H9 (cell line): ENCODE data around the gene NEB. TPM values are rescaled to one million over a fixed set of nuclear protein-coding genes. Genes with fewer than 3 reads are reported as not detected.

Source experiments
- DNase-seq: peaks from one replicate; pipeline ENCODE4 v3.0.0-alpha.2; 2017
- H2AFZ ChIP-seq: one replicate; pipeline ENCODE4 v1.6.1; 2013; ENCODE audit warnings: mild to moderate bottlenecking, low read length, control low read depth, moderate library complexity
- H2AK5ac ChIP-seq: 2 replicates; pipeline ENCODE4 v1.6.1; 2013; ENCODE audit warnings: low read length, control low read depth, mixed read lengths; ENCODE audit not compliant: insufficient read length
- H2BK120ac ChIP-seq: one replicate; pipeline ENCODE4 v1.6.1; 2013; ENCODE audit warnings: low read depth, mild to moderate bottlenecking, low read length, control low read depth, inconsistent platforms; ENCODE audit not compliant: poor library complexity, severe bottlenecking
- H2BK12ac ChIP-seq: 2 replicates; pipeline ENCODE4 v1.6.1; 2013; ENCODE audit warnings: low read length, control low read depth, mixed read lengths, low read depth; ENCODE audit not compliant: insufficient read length
- H2BK15ac ChIP-seq: 2 replicates; pipeline ENCODE4 v1.6.1; 2013; ENCODE audit warnings: low read depth, low read length, control low read depth
- H2BK20ac ChIP-seq: one replicate; pipeline ENCODE4 v1.6.1; 2013; ENCODE audit warnings: low read depth, mild to moderate bottlenecking, low read length, control low read depth, inconsistent platforms; ENCODE audit not compliant: poor library complexity, severe bottlenecking
- H2BK5ac ChIP-seq: 2 replicates; pipeline ENCODE4 v1.6.1; 2013; ENCODE audit warnings: low read length, control low read depth, mixed read lengths; ENCODE audit not compliant: insufficient read length
- H3K14ac ChIP-seq: 2 replicates; pipeline ENCODE4 v1.6.1; 2013; ENCODE audit warnings: low read length, control low read depth; ENCODE audit not compliant: insufficient read depth
- H3K18ac ChIP-seq: 2 replicates; pipeline ENCODE4 v1.6.1; 2013; ENCODE audit warnings: low read depth, mild to moderate bottlenecking, mixed read lengths, low read length, control low read depth; ENCODE audit not compliant: insufficient read length
- H3K23ac ChIP-seq: 2 replicates; pipeline ENCODE4 v1.6.1; 2013; ENCODE audit warnings: low read length, control low read depth, mixed read lengths, low read depth; ENCODE audit not compliant: insufficient read length
- H3K23me2 ChIP-seq: 2 replicates; pipeline ENCODE4 v1.6.1; 2013; ENCODE audit warnings: low read depth, mild to moderate bottlenecking, mixed read lengths, low read length, control low read depth; ENCODE audit not compliant: insufficient read length, poor library complexity, severe bottlenecking
- H3K27ac ChIP-seq: 2 replicates; pipeline ENCODE4 v1.5.1; 2013; ENCODE audit warnings: low read length, control low read depth, mixed read lengths, low read depth; ENCODE audit not compliant: insufficient read length
- H3K27me3 ChIP-seq: 2 replicates; pipeline ENCODE4 v1.6.1; 2013; ENCODE audit warnings: low read length, control low read depth, inconsistent platforms; ENCODE audit not compliant: insufficient read depth
- H3K4ac ChIP-seq: 2 replicates; pipeline ENCODE4 v1.6.1; 2013; ENCODE audit warnings: low read depth, mild to moderate bottlenecking, control low read depth, inconsistent platforms, low read length, moderate library complexity
- H3K4me1 ChIP-seq: 2 replicates; pipeline ENCODE4 v1.6.1; 2013; ENCODE audit warnings: low read length, control low read depth, inconsistent platforms; ENCODE audit not compliant: insufficient read depth
- H3K4me2 ChIP-seq: 2 replicates; pipeline ENCODE4 v1.6.1; 2013; ENCODE audit warnings: low read length, control low read depth, mixed read lengths; ENCODE audit not compliant: insufficient read length, insufficient read depth
- H3K56ac ChIP-seq: 2 replicates; pipeline ENCODE4 v1.6.1; 2013; ENCODE audit warnings: low read depth, mild to moderate bottlenecking, mixed read lengths, low read length, control low read depth; ENCODE audit not compliant: insufficient read length
- H3K79me1 ChIP-seq: 2 replicates; pipeline ENCODE4 v1.6.1; 2013; ENCODE audit warnings: low read depth, mild to moderate bottlenecking, moderate library complexity, low read length, control low read depth, inconsistent platforms; ENCODE audit not compliant: insufficient read depth, poor library complexity, severe bottlenecking
- H3K79me2 ChIP-seq: 2 replicates; pipeline ENCODE4 v1.6.1; 2013; ENCODE audit warnings: low read length, control low read depth, inconsistent platforms; ENCODE audit not compliant: insufficient read depth
- H3K9ac ChIP-seq: 2 replicates; pipeline ENCODE4 v1.6.1; 2013; ENCODE audit warnings: low read length, control low read depth, mixed read lengths; ENCODE audit not compliant: insufficient read length; ENCODE audit errors: extremely low read depth
- H3K9me3 ChIP-seq: one replicate; pipeline ENCODE4 v1.6.1; 2013; ENCODE audit warnings: low read depth, low read length, inconsistent platforms; ENCODE audit not compliant: control insufficient read depth
- H3T11ph ChIP-seq: one replicate; pipeline ENCODE4 v1.6.1; 2013; ENCODE audit warnings: mild to moderate bottlenecking, low read length, control low read depth, inconsistent platforms
- H4K20me1 ChIP-seq: one replicate; pipeline ENCODE4 v1.6.1; 2013; ENCODE audit not compliant: control insufficient read depth, insufficient read length, insufficient read depth
- H4K5ac ChIP-seq: 2 replicates; pipeline ENCODE4 v1.6.1; 2013; ENCODE audit warnings: low read depth, mild to moderate bottlenecking, mixed read lengths, low read length, control low read depth; ENCODE audit not compliant: insufficient read length
- H4K8ac ChIP-seq: replicated peaks from 2 replicates; pipeline ENCODE4 v1.6.1; 2013; ENCODE audit warnings: low read length, control low read depth, mixed read lengths, low read depth; ENCODE audit not compliant: insufficient read length
- H4K91ac ChIP-seq: 2 replicates; pipeline ENCODE4 v1.6.1; 2013; ENCODE audit warnings: low read depth, mild to moderate bottlenecking, moderate library complexity, mixed read lengths, low read length, control low read depth; ENCODE audit not compliant: insufficient read length
- H3K27ac Mint-ChIP-seq, 3 experiments: 2 replicates in 2 of 3; 3 replicates in 1 of 3; pipeline ENCODE4 v1.8.0; 2020 to 2021; ENCODE audit warnings: mixed read lengths in 3 of 3, mild to moderate bottlenecking in 1 of 3, moderate library complexity in 1 of 3
- H3K27me3 Mint-ChIP-seq: 2 replicates; pipeline ENCODE4 v1.8.0; 2021; ENCODE audit warnings: low read depth, mild to moderate bottlenecking, moderate library complexity, mixed read lengths
- H3K36me3 Mint-ChIP-seq, 3 experiments: 2 replicates in 2 of 3; 3 replicates in 1 of 3; pipeline ENCODE4 v1.8.0; 2020 to 2021; ENCODE audit warnings: low read depth in 3 of 3, mixed read lengths in 3 of 3; ENCODE audit not compliant: insufficient read depth in 1 of 3
- H3K4me1 Mint-ChIP-seq, 2 experiments: 2 replicates each; pipeline ENCODE4 v1.8.0; 2020; ENCODE audit warnings: mixed read lengths in 2 of 2
- H3K4me3 Mint-ChIP-seq, 2 experiments: 2 replicates in 1 of 2; 3 replicates in 1 of 2; pipeline ENCODE4 v1.8.0; 2020 to 2021; ENCODE audit warnings: mild to moderate bottlenecking in 2 of 2, mixed read lengths in 2 of 2, moderate library complexity in 1 of 2
- H3K9me3 Mint-ChIP-seq, 2 experiments: 2 replicates in 1 of 2; 3 replicates in 1 of 2; pipeline ENCODE4 v1.8.0; 2020; ENCODE audit warnings: mild to moderate bottlenecking in 2 of 2, mixed read lengths in 2 of 2, moderate library complexity in 1 of 2
- CTCF ChIP-seq: fragments of 200-600 bp; sonication (generic); conservative IDR thresholded peaks from 3 replicates; pipeline ENCODE4 v1.8.0; 2021; ENCODE audit warnings: antibody characterized with exemption, mild to moderate bottlenecking
- WGBS: extraction: QIAGEN DNeasy Blood & Tissue Kit; methylation state at CpG from one replicate; pipeline ENCODE4 v1.1.7; 2013; ENCODE audit warnings: missing lambda C conversion rate, low lambda C conversion rate, mixed read lengths; ENCODE audit not compliant: insufficient read length; ENCODE audit errors: extremely low coverage; 5-methylcytosine and 5-hydroxymethylcytosine counted together
- total RNA-seq: library from RNA; stranded (reverse); gene quantifications from 2 replicates; pipeline ENCODE4 v1.2.1, GENCODE V29; 2021

The NEB gene
- total RNA-seq, 1 experiment from 2014 or later, result 0.98 TPM

DNA sequence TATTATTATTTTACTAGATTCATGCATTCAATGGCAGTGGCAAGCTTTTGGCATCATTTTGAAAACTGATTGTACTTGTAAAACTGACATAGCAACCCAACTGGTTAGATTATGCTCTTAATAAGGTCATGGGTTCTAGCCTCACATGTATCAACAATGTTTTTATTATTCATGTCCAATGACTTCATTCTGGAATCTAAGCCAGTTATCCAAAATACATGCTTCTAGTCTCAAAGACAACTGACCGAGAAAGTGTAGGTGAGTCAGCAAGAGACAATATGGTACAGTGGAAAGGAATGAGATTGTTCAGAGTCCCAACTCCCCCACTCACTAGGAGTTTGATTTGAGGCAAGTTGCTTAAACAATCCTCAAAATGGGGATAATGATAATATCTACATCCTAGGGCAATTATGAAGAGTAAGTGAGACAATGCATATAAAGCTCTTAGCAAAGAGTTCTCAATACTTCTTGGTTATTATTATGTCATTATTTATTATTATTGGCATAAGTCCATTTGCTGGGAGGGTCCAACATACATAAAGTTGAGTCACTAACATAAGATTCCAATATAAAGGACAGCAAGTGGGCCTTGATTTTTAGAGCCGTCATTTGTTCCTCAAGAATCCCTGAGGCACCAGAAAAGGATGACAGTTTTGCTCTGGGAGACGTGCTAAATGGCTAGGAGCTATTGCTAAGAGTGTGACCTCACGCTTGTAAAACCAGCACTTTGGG lies 99.4 kb downstream of the NEB start:
- Histone ChIP-seq H3T11ph (no peak overlapping the region), H3K9me3 (no peaks in the 10 kb centered on the region), H2AK5ac (no peak overlapping the region), H3K27me3 (no peaks in the 10 kb centered on the region), H2BK20ac (no peak overlapping the region), H2BK5ac (no peak overlapping the region), H4K20me1 (no peaks in the 10 kb centered on the region), H3K27ac (no peak overlapping the region), H4K8ac (no peak overlapping the region), H3K79me2 (no peaks in the 10 kb centered on the region), H2BK15ac (no peak overlapping the region), H3K79me1 (no peaks in the 10 kb centered on the region), H3K56ac (no peak overlapping the region), H4K5ac (no peak overlapping the region), H3K4ac (no peak overlapping the region), H3K23ac (no peak overlapping the region), H3K18ac (no peak overlapping the region), H3K4me2 (no peak overlapping the region), H3K23me2 (no peaks in the 10 kb centered on the region), H3K14ac (no peak overlapping the region), H3K9ac (no peak overlapping the region), H2AFZ (no peak overlapping the region), H2BK12ac (no peak overlapping the region), H2BK120ac (no peak overlapping the region), H4K91ac (no peak overlapping the region), H3K4me1 (no peaks in the 10 kb centered on the region)
- Mint-ChIP-seq H3K9me3 (peaks cover 5 to 6% of the 10 kb centered on the region in 2 experiments), H3K27ac (no peak overlapping the region), H3K4me1 (no peaks in the 10 kb centered on the region), H3K27me3 (no peaks in the 10 kb centered on the region), H3K4me3 (no peak overlapping the region), H3K36me3 (peaks cover 0 to 8% (median 2%) of the 10 kb centered on the region in 3 experiments; a peak in 5 of 7 replicates)
- DNase-seq, result no peak
- TF ChIP-seq CTCF, result no peak
- WGBS, result no CpG with 5 or more reads among the region's 4 CpGs
